HL-60/S4 (cell line): ENCODE results near the gene FOXL3.

ENCODE experiments used
- in situ Hi-C: fragments of 300-500 bp; cut with MboI; formaldehyde crosslinking; loops from 2 replicates; pipeline ENCODE4 v1.14.3; 2022; ENCODE audit warnings: low sequenced_read_pairs

FOXL3 gene

GRCh38 chr7:300546-301290 lies 10.7 kb downstream of the FOXL3 start:
- in situ Hi-C loops, result no loop called here

- in situ Hi-C loops, result no loop called here
Measured at GRCh38 chr7:301291-302053, 11.5 kb downstream of the FOXL3 start.

GRCh38 chr7:302054-302992 lies 12.4 kb downstream of the FOXL3 start:
- in situ Hi-C loops, result no loop called here

GRCh38 chr7:303425-303824 lies 13.5 kb downstream of the FOXL3 start:
- in situ Hi-C loops, result no loop called here

GRCh38 chr7:303884-304573 lies 14.1 kb downstream of the FOXL3 start:
- in situ Hi-C loops, result no loop called here

GRCh38 chr7:304574-305409 lies 14.8 kb downstream of the FOXL3 start:
- in situ Hi-C loops, result no loop called here

- in situ Hi-C loops, result no loop called here
Measured at GRCh38 chr7:305410-306151, 15.6 kb downstream of the FOXL3 start.

- in situ Hi-C loops, result no loop called here
Measured at GRCh38 chr7:307970-308369, 18.0 kb downstream of the FOXL3 start.

- in situ Hi-C loops, result loop anchor here (10.0 kb wide), 1 partner anchor 465 kb away; no protein-coding TSS in a partner anchor
Measured at GRCh38 chr7:309586-310228, 19.7 kb downstream of the FOXL3 start.

GRCh38 chr7:311131-311680 lies 21.2 kb downstream of the FOXL3 start:
- in situ Hi-C loops, result loop anchor here (10.0 kb wide), 1 partner anchor 464 kb away; no protein-coding TSS in a partner anchor

GRCh38 chr7:311796-312195 lies 21.8 kb downstream of the FOXL3 start:
- in situ Hi-C loops, result loop anchor here (10.0 kb wide), 1 partner anchor 463 kb away; no protein-coding TSS in a partner anchor

- in situ Hi-C loops, result loop anchor here (10.0 kb wide), 1 partner anchor 462 kb away; no protein-coding TSS in a partner anchor
Measured at GRCh38 chr7:312424-312823, 22.5 kb downstream of the FOXL3 start.

GRCh38 chr7:314853-315252 lies 24.9 kb downstream of the FOXL3 start:
- in situ Hi-C loops, result loop anchor here (10.0 kb wide), 1 partner anchor 460 kb away; no protein-coding TSS in a partner anchor

- in situ Hi-C loops, result loop anchor here (10.0 kb wide), 1 partner anchor 459 kb away; no protein-coding TSS in a partner anchor
Measured at GRCh38 chr7:315516-316265, 25.7 kb downstream of the FOXL3 start.

GRCh38 chr7:317643-318405 lies 27.9 kb downstream of the FOXL3 start:
- in situ Hi-C loops, result loop anchor here (10.0 kb wide), 1 partner anchor 457 kb away; no protein-coding TSS in a partner anchor

GRCh38 chr7:318476-318875 lies 28.5 kb downstream of the FOXL3 start:
- in situ Hi-C loops, result loop anchor here (10.0 kb wide), 1 partner anchor 456 kb away; no protein-coding TSS in a partner anchor
